Ascending aorta (tissue), 2 donors: ENCODE measurements around the gene POC5. TPM values are rescaled to one million over a fixed set of nuclear protein-coding genes. Genes with fewer than 3 reads are reported as not detected.

Source experiments
- DNase-seq, 2 donors: peaks; one replicate each; pipeline ENCODE4 v3.0.0-alpha.2; 2019; ENCODE audit warnings: low spot score in 2 of 2
- H3K27ac ChIP-seq, 2 donors: fragments of 200-600 bp; sonication (generic); one replicate each; pipeline ENCODE4 v1.5.1; 2016 to 2017; ENCODE audit warnings: mild to moderate bottlenecking in 1 of 2
- H3K27me3 ChIP-seq: fragments of 200-600 bp; sonication (generic); one replicate; pipeline ENCODE4 v1.5.1; 2017
- H3K36me3 ChIP-seq, 2 donors: fragments of 200-600 bp; sonication (generic); one replicate each; pipeline ENCODE4 v1.5.1; 2016
- H3K4me1 ChIP-seq, 2 donors: fragments of 200-600 bp; sonication (generic); one replicate each; pipeline ENCODE4 v1.5.1; 2016 to 2017; ENCODE audit warnings: mild to moderate bottlenecking in 1 of 2
- H3K4me3 ChIP-seq, 2 donors: fragments of 200-600 bp; sonication (generic); one replicate each; pipeline ENCODE4 v1.5.1; 2016 to 2017; ENCODE audit warnings: mild to moderate bottlenecking in 1 of 2
- H3K9me3 ChIP-seq, 2 donors: fragments of 200-600 bp; sonication (generic); one replicate each; pipeline ENCODE4 v1.5.1; 2016
- CTCF ChIP-seq, 3 experiments: fragments of 200-600 bp in 2 of 3; fragments of 450-650 bp in 1 of 3; sonication (generic) in 2 of 3; IDR thresholded peaks; one replicate each; pipeline ENCODE4 v1.5.1; 2016 to 2019; ENCODE audit warnings: antibody characterized with exemption in 3 of 3, mild to moderate bottlenecking in 1 of 3, moderate library complexity in 1 of 3
- intact Hi-C: fragments of 100-400 bp; cut with DNase I; formaldehyde crosslinking; loops from one replicate; pipeline ENCODE4 v1.15.1; 2023
- total RNA-seq: library from RNA; depleted of rRNA; stranded (reverse); fragments of >200 nt; gene quantifications from one replicate; pipeline ENCODE4 v1.1.0, GENCODE V29; 2016

POC5 gene
- total RNA-seq, 1 donor from 2014 or later: 5.3 TPM

DNA sequence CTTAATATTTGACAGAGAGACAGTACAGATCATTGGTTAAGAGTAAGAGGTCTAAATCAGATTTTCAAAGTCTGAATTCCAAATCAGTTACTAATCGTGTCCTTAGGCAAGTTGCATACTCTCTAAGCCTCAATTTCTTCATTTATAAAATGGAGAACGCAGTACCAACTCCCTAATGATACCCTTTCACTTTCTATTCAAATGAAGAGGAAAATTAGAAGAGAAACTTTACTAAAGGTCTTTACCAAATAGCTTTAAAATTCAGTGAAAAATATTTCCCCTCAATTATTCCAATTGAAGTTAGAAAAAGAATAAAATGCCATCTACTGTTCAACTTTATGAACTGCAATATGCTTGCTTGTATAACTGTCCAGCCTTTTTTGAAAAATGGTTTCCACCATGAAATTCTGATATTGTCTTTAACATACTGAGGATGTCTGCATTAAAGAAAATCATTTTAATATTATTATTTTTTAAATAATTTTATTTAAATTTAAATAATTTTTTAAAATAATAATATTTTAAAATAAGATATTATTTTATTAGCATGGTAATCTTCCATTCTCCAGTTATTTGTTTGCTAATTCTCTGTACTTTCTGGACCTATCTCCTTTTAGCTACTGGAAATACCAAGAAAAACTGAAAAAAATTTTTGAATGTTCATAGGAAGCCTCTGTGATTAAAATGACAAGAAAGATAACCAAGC is 36.0 kb downstream of the POC5 start:
- H3K27ac ChIP-seq: no peak overlapping the region
- intact Hi-C loops: loop anchor here (2.0 to 10.0 kb wide), 3 partner anchors 166 to 444 kb away; partner anchors contain the start of genes ANKRD31, CERT1, HMGCR and POLK
- H3K27me3 ChIP-seq: no peaks in the 10 kb centered on the region
- H3K4me3 ChIP-seq: peak overlapping the region in 1 of 2 donors; percentile 41
- DNase-seq: no peak
- peaks cover 5 to 20% of the 10 kb centered on the region in 2 donors for H3K36me3 ChIP-seq
- H3K9me3 ChIP-seq: no peaks in the 10 kb centered on the region
- H3K4me1 ChIP-seq: no peaks in the 10 kb centered on the region
- peak; percentile 47 to 83 (median 76) for TF ChIP-seq CTCF (IDR thresholded peaks at IDR 0.05)

GRCh38 chr5:75678155-75678554 is 39.1 kb downstream of the POC5 start:
- Histone ChIP-seq H3K27me3 (no peaks in the 10 kb centered on the region), H3K36me3 (peaks cover 0 to 10% of the 10 kb centered on the region in 2 donors), H3K4me3 (no peak overlapping the region), H3K9me3 (no peaks in the 10 kb centered on the region), H3K27ac (no peak overlapping the region), H3K4me1 (no peaks in the 10 kb centered on the region)
- intact Hi-C loops: no loop called here
- no peak for TF ChIP-seq CTCF (IDR thresholded peaks at IDR 0.05)
- DNase-seq: no peak

DNA sequence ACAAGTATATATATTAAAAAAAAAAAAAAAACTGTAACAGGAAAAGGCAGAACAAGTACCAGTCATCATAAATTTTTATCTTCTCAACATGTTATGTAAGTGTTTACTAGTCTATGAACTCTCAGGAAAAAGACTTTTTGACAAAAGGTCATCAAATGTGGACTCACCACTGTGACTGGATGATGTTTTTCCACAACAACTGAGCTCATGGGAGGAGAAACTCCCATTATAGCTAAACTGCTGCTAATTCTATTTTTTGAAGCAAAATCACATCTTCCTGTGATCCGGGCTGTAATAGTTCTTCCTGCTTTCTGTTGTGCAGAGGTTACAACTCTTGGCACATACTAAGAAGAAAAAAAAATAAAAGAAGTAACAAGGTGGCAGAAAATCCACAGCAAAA is 39.6 kb downstream of the POC5 start:
- Histone ChIP-seq H3K27me3 (no peaks in the 10 kb centered on the region), H3K4me1 (no peaks in the 10 kb centered on the region), H3K9me3 (no peaks in the 10 kb centered on the region), H3K27ac (no peak overlapping the region), H3K36me3 (peaks cover 0 to 10% of the 10 kb centered on the region in 2 donors), H3K4me3 (no peak overlapping the region)
- DNase-seq: no peak
- no peak for TF ChIP-seq CTCF (IDR thresholded peaks at IDR 0.05)
- intact Hi-C loops: no loop called here

GRCh38 chr5:75675783-75676182 is 41.5 kb downstream of the POC5 start:
- H3K4me1 ChIP-seq: no peaks in the 10 kb centered on the region
- TF ChIP-seq CTCF (IDR thresholded peaks at IDR 0.05): no peak
- no peaks in the 10 kb centered on the region for H3K27me3 ChIP-seq
- no peak for DNase-seq
- no peak overlapping the region for H3K27ac ChIP-seq
- peaks cover 0 to 10% of the 10 kb centered on the region in 2 donors for H3K36me3 ChIP-seq
- intact Hi-C loops: no loop called here
- H3K4me3 ChIP-seq: no peak overlapping the region
- no peaks in the 10 kb centered on the region for H3K9me3 ChIP-seq

DNA sequence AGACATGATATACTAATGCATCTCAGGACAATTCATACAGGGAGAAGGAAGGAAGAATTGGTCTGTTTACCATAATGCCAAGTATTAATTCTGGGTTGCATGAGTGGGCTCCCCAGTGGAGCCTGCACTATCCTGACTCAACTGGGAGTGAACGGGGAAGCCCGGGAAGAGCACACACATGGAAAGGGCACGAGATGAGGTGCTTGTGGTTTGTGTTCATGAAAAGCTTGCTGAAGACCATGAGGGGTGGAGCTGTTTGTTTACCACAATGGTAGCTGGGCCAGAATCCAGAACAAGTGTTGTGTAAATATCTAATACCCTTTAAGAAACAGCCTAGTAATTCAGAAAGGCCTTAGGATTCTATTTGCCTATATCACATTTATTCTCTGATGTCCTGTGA is 44.6 kb downstream of the POC5 start:
- Histone ChIP-seq H3K27me3 (no peaks in the 10 kb centered on the region), H3K4me1 (no peaks in the 10 kb centered on the region), H3K36me3 (peaks cover 0 to 10% of the 10 kb centered on the region in 2 donors), H3K27ac (no peak overlapping the region), H3K4me3 (no peak overlapping the region), H3K9me3 (no peaks in the 10 kb centered on the region)
- intact Hi-C loops: no loop called here
- no peak for DNase-seq
- no peak for TF ChIP-seq CTCF (IDR thresholded peaks at IDR 0.05)
